Stimulated activated CD4-positive, alpha-beta T cell treated with anti-CD3 and anti-CD28 coated beads, Interleukin-4, amount 100 ng/mL, for 4 hours (primary cell): ENCODE data around the gene KMT5B.

Source experiments
- DNase-seq, 2 experiments: peaks; one replicate each; pipeline ENCODE4 v3.0.0-alpha.2; 2020

KMT5B gene

GRCh38 chr11:68179847-68180246 lies 33.2 kb downstream of the KMT5B start:
- DNase-seq: no peak

GRCh38 chr11:68177877-68178276 lies 35.2 kb downstream of the KMT5B start:
- DNase-seq: no peak

DNA sequence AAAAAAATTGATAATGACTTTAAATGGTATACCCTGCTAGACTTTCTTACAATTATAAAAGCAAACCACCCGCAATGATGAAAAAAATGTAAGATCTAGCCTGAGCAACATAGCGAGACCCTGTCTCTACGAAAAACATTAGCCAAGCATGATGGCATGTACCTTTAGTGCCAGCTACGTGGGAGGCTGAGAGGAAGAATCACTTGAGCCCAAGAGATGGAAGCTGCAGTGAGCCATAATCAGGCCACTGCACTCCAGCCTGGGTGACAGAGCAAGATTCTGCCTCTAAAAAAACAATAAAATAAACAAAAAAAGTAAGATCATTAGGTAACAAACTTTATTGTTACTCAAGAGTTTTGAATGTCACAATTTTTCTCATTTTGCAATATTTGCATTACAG lies 39.2 kb downstream of the KMT5B start:
- no peak for DNase-seq

DNA sequence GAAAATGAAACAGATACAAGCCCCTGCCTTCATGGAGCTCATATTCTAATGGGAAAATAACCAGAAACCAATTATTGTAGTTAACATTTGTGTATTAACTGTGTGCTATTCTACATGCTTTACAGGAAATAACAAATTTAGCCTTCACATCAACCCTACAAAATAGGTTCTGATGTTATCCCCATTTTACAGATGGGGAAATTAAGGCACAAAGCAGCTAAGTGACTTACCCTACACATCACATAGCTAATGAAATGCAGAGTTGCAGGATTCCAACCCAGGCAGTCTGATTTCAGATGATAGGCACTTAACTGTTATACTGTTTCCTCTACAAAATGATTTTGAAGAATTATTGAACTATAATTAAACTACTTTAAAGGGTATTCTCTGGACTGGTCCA lies 43.7 kb downstream of the KMT5B start:
- DNase-seq: no peak

DNA sequence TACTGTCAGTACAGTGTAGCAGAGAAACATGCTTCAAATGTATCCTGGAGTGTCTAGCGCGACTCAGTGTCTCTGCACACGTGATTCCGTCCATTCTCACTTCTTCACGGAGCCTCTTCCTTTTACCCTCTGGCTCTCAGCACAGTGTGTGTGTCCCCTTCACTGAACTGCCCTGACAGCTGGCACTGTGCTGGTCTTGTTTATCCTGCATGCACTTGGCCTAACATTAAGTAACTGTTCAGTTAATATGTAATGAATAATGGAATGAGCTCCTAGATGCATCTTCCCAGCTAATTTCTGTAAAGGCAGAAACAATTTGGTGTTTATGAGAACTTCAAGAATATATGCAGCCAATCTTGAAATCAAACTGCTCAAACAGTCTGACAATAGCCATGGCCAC lies 44.4 kb downstream of the KMT5B start:
- DNase-seq: no peak

- no peak for DNase-seq
Measured at GRCh38 chr11:68167474-68167873, 45.6 kb downstream of the KMT5B start.

- no peak for DNase-seq
Measured at GRCh38 chr11:68166969-68167368, 46.1 kb downstream of the KMT5B start.

DNA sequence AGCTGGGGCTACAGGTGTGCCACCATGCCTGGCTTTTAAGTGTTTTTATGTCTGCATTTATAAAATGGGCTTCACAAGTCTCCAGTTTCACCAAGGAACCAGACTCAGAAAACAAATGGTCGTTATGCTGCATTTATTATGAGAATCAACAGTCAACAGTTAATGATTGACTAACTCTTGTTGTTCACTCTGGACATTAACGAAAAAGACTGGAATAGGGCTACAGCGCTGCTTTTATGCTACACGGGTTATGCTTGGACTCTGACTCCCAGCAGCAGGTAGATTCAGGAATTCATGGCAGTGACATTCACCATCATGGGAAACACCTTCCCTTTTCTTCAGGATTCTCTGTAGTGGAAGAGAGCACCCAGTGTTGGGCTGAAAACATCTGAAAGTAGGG lies 47.5 kb downstream of the KMT5B start:
- DNase-seq: no peak

DNA sequence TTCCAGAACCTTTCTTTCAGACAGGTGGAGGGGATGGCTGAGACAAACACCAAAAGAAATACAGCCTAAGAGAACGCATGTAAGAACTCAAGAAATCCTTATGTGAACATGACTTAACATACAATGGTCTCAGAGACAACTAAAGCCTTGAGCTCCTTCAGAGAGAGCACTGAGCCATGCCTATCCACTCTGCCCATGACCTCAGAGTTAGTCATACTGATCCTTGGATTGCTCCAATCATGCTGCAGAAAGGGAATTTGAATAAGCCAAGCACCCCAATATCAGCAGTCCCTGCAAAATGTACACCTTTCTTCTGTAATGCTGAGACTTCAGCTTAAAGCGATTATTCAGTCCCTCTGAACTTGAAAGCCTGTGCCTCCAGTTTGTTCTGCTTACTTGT lies 48.7 kb downstream of the KMT5B start:
- no peak for DNase-seq

- DNase-seq: no peak
Measured at GRCh38 chr11:68163691-68164090, 49.4 kb downstream of the KMT5B start.

DNA sequence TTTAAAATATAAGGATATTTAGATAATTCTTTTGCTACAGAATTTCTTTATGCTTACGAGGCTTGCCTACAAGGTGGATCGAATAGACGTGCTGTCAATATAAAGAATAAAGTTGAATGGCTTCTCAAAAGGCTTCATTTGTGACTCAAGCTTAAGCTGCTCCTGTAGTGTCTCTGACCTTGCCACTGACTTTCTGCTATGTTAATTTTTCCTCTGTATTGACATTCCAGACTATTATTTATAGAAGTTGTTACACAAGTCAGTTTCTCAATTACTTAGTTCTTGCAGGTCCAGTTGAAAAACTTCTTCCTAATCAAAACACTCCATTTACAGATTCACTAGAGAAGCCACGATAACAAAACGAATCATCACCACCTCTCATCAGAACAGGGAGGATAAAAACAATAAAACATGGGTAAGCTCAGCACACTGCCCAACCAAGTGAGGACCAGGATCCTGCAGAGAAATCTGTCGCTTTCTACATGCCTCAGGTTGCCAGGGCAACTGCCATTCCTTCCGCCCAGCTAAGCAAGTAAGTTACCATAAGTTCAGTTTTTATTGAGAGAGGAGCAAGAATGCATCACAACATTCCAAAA lies 52.9 kb downstream of the KMT5B start:
- DNase-seq: no peak

- DNase-seq: no peak
Measured at GRCh38 chr11:68159665-68160064, 53.4 kb downstream of the KMT5B start.

GRCh38 chr11:68159161-68159560 lies 53.9 kb downstream of the KMT5B start:
- DNase-seq: no peak

DNA sequence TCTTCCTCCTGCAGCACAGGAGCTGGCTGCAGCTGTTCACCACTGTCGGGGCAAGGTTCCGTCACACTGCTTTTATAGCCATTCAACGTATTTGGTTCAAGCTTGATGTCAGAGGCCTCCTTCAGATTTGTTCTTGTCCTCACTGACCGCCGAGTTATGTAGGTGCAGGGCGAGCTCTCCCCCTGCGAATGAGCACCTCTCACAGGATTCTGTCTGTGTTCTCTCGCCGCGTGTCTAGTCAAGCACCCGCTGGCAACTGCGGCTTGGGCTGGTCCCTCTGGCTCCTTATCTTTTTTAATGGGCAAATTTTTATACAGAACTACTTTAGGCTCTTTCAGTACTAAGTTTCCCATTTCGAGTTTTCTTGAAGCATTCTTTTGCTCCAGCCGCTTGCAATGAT lies 54.5 kb downstream of the KMT5B start:
- DNase-seq: no peak

- DNase-seq: no peak
Measured at GRCh38 chr11:68153742-68154141, 59.4 kb downstream of the KMT5B start.

- DNase-seq: no peak
Measured at GRCh38 chr11:68150037-68150436, 63.1 kb downstream of the KMT5B start.

DNA sequence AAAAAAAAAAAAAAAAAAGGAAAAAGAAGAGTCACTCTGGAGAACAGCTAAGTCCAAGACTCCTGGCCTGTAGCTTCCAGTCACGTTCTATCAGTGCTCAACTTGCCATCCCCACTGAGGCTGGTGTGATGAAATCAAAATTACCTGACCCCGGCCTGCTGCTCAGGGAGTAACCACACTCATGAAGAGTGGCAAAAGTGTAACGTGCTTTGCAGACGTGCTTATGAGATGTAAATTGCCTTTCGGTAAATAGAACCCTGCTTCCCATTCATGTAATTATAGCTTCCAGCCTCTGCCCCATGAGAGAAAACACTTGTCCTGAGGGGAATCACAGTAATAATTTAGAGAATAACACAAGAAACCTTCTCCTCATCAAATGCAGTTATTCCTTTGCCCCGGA lies 63.7 kb downstream of the KMT5B start:
- DNase-seq: no peak

GRCh38 chr11:68148879-68149278 lies 64.2 kb downstream of the KMT5B start:
- DNase-seq: no peak

DNA sequence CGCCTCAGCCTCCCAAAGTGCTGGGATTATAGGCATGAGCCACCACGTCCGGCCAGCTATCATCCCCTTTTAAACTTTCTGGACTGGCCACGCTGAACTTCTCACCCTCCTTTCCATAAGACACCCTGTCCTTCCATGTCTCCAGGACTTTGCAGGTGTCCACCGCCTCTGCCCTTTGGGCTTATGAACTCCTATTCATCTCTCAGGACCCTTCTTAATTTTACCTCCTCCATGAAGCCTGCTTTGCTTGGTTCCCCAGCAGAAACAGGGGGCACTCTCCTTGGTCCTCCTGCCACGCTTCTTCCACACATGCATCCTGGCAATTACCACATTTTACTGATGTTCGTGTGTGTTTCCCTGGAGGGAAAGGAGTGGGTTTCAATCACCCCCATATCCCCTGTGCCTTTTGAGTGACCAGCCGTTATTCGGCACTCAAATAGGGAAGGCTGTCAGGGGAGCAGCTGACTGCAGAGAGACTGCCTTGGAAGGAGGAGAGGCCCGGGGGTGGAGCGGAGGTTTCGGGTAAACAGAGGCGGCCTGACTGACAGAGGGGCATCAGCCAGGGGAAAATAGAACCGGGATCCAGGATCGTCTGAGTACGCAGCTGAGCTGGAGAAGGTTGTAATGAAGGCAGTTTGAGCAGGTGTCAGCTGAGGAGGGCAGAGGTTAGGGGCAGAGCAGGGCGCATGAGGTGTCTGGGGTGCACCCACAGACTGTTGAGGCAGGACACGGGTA lies 64.9 kb downstream of the KMT5B start:
- no peak for DNase-seq

- DNase-seq: no peak
Measured at GRCh38 chr11:68146704-68147474, 66.2 kb downstream of the KMT5B start.

GRCh38 chr11:68146010-68146540 lies 67.0 kb downstream of the KMT5B start:
- DNase-seq: no peak

DNA sequence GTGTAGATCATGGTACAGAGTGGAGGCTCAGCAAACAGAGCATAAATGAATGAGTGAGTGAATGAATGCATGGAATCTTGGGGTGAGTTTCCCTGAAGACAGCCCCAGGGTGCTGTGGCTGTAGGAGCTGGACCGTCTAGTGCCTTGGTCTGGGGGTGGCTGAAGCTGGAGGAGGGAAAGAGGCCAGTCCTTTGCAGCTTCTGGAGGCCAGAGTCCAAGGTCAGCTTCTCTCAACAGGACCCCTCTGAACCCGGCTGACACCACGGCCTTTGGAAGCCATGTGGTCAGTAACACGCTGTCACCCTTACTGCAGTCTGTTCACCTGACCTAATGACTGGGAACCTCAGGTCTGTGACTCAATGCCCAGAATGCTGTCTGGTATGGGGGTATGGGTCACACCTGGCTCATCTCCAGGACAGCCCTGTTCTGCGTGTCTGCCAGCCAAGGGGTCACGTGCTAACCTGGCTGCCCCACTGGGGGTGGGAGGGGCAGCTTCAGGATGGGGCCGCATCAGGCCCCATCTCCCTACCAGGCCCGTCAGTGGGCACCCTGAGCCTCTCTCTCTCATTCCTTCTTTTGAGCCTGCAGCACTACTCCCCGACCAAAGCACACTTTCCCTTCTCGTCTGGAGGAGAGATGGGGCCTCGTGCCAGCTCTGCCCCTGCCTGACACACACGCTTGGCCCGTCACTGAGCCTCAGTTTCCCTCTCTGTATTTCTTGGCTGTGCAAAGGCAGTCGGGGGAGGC lies 67.8 kb downstream of the KMT5B start:
- DNase-seq: no peak

GRCh38 chr11:68143310-68143689 lies 69.8 kb downstream of the KMT5B start:
- DNase-seq: no peak
